Measurements from ENCODE around the gene KIF6. TPM values are rescaled to one million over a fixed set of nuclear protein-coding genes. Genes with fewer than 3 reads are reported as not detected.
"Not testable (repeated sequence)": the region's sequence is repeated elsewhere in the genome, so short reads cannot be mapped to it uniquely, and the experiment has no call there.

Gene KIF6
- total RNA-seq, 1 donor from 2014 or later: 2.7 TPM

DNA sequence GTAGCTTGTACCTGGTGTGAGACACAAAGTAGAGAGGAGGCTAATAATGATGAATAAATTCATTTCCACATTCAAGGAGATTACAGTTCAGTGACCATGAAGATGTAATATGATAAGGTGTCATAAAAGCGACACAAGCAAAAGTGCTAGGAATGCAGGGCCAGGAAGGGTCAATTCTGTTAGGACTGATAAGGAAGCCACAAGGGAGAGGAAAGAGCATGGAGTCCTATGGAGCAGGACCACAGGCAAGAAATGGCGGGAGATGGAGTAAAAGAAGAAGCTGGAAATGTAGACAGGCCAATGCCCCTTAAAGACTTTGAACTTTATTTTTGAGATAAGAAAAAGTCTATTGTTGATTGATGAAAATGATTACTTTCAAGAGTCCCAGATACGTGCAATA is 240.9 kb downstream of the KIF6 start:
- TF ChIP-seq EZH2 (IDR thresholded peaks at IDR 0.05) (no peak), EZH2phosphoT487 (IDR thresholded peaks at IDR 0.05) (no peak)
- TF ChIP-seq, protein P1, sequence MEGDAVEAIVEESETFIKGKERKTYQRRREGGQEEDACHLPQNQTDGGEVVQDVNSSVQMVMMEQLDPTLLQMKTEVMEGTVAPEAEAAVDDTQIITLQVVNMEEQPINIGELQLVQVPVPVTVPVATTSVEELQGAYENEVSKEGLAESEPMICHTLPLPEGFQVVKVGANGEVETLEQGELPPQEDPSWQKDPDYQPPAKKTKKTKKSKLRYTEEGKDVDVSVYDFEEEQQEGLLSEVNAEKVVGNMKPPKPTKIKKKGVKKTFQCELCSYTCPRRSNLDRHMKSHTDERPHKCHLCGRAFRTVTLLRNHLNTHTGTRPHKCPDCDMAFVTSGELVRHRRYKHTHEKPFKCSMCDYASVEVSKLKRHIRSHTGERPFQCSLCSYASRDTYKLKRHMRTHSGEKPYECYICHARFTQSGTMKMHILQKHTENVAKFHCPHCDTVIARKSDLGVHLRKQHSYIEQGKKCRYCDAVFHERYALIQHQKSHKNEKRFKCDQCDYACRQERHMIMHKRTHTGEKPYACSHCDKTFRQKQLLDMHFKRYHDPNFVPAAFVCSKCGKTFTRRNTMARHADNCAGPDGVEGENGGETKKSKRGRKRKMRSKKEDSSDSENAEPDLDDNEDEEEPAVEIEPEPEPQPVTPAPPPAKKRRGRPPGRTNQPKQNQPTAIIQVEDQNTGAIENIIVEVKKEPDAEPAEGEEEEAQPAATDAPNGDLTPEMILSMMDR (IDR thresholded peaks at IDR 0.05): no peak
- no peak overlapping the region for H3K4me3 Mint-ChIP-seq
- H3K4me1 Mint-ChIP-seq: no peaks in the 10 kb centered on the region

DNA sequence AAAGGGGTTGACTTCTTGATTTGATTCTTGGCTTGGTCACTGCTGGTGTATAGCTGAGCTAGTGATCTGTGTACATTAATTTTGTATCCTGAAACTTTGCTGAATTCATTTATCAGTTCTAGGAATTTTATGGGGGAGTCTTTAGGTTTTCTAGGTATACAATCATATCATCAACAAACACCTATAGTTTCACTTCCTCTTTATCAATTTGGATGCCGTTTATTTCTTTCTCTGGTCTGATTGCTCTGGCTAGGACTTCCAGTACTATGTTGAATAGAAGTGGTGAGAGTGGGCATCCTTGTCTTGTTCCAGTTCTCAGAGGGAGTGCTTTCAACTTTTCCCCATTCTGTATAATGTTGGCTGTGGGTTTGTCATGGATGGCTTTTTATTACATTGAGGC is 245.4 kb downstream of the KIF6 start:
- not testable (repeated sequence) for H3K4me3 Mint-ChIP-seq; H3K9me3 Mint-ChIP-seq; H3F3A ChIP-seq (ENCODE audit: low read depth); H3K9me3 ChIP-seq (ENCODE audit: low read depth); H3K4me3 ChIP-seq; H3K27me3 Mint-ChIP-seq (ENCODE audit: insufficient read depth, low read depth); H2AFZ ChIP-seq (replicated peaks); H3K27ac ChIP-seq; H3K4me1 Mint-ChIP-seq; H3K4me2 ChIP-seq; H3K36me3 Mint-ChIP-seq; DNase-seq (ENCODE audit: low spot score); H3K36me3 ChIP-seq; H3K9ac ChIP-seq; H4K20me1 ChIP-seq (ENCODE audit: low read depth); H3K4me1 ChIP-seq; H3K27ac Mint-ChIP-seq; H3K79me2 ChIP-seq (ENCODE audit: low read depth); H3K27me3 ChIP-seq

More for the DNA sequence above, 240.9 kb downstream of the KIF6 start:
- Histone ChIP-seq H3F3A (ENCODE audit: low read depth) (no peaks in the 10 kb centered on the region), H3K9me3 (ENCODE audit: low read depth) (no peaks in the 10 kb centered on the region), H4K20me1 (ENCODE audit: low read depth) (no peaks in the 10 kb centered on the region), H3K36me3 (no peaks in the 10 kb centered on the region), H2AFZ (replicated peaks) (no peak overlapping the region), H3K79me2 (ENCODE audit: low read depth) (no peaks in the 10 kb centered on the region), H3K9ac (no peak overlapping the region), H3K27me3 (no peaks in the 10 kb centered on the region), H3K4me3 (no peak overlapping the region), H3K4me2 (no peak overlapping the region), H3K27ac (no peak overlapping the region), H3K4me1 (no peaks in the 10 kb centered on the region)
- no peak for DNase-seq (ENCODE audit: low spot score)
- H3K9me3 Mint-ChIP-seq: no peaks in the 10 kb centered on the region
- no peaks in the 10 kb centered on the region for H3K36me3 Mint-ChIP-seq
- H3K27ac Mint-ChIP-seq: no peak overlapping the region
- no peaks in the 10 kb centered on the region for H3K27me3 Mint-ChIP-seq (ENCODE audit: insufficient read depth, low read depth)

DNA sequence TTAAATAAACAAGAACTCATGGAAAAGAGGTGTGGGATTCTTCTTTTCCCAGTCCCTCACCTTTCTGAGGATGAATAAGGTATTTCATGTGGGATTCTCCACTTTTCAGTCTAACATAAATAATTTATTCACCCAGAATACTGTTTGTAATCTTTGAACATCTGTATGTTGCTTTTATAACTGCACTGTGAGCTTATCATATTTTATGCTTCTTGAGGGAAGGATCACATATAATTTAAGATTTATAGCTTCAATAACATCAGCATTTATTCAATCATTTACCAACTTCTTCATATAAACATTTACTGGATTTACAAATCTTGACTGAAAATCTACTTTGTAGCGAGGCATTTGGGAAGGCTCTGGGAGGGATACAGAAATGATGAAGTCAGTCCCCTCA is 248.5 kb downstream of the KIF6 start:
- H3K4me1 Mint-ChIP-seq: no peaks in the 10 kb centered on the region
- no peak overlapping the region for H3K4me3 Mint-ChIP-seq

DNA sequence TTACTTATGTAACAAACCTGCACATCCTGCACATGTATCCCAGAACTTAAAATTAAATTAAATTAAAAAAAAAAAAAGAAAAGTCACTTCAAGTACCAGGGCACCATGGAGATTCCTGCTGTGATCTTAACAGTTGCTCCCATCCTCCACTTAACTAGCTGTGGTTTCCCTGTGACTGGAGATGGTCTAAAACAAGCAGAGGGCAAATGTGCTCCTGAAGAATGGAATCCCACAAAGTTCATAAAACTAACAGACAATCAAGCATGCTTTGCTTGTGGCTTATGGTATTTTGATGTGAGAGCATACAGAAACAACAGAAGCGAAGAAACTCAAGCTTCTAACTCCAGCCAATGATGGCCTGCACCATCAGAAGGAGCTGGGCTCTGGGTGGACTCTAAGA is 249.1 kb downstream of the KIF6 start:
- no peaks in the 10 kb centered on the region for H3K9me3 ChIP-seq (ENCODE audit: low read depth)
- TF ChIP-seq, protein P1 (IDR thresholded peaks at IDR 0.05): no peak
- TF ChIP-seq EZH2phosphoT487 (IDR thresholded peaks at IDR 0.05): no peak
- TF ChIP-seq EZH2 (IDR thresholded peaks at IDR 0.05): no peak
- DNase-seq (ENCODE audit: low spot score): no peak
- H3F3A ChIP-seq (ENCODE audit: low read depth): no peaks in the 10 kb centered on the region
- no peak overlapping the region for H3K4me3 ChIP-seq
- no peak overlapping the region for H3K4me2 ChIP-seq
- H2AFZ ChIP-seq (replicated peaks): no peak overlapping the region
- H3K27me3 ChIP-seq: no peaks in the 10 kb centered on the region
- H3K27ac Mint-ChIP-seq: no peak overlapping the region
- no peaks in the 10 kb centered on the region for H3K79me2 ChIP-seq (ENCODE audit: low read depth)
- H3K4me1 ChIP-seq: no peaks in the 10 kb centered on the region
- H3K4me3 Mint-ChIP-seq: no peak overlapping the region
- peaks cover 2% of the 10 kb centered on the region for H3K4me1 Mint-ChIP-seq
- H3K36me3 ChIP-seq: no peaks in the 10 kb centered on the region
- H3K27me3 Mint-ChIP-seq (ENCODE audit: insufficient read depth, low read depth): peaks cover 2% of the 10 kb centered on the region
- H3K9ac ChIP-seq: no peak overlapping the region
- H4K20me1 ChIP-seq (ENCODE audit: low read depth): no peaks in the 10 kb centered on the region
- H3K27ac ChIP-seq: no peak overlapping the region
- H3K36me3 Mint-ChIP-seq: no peaks in the 10 kb centered on the region
- peaks cover 6% of the 10 kb centered on the region for H3K9me3 Mint-ChIP-seq

More for the DNA sequence above, 248.5 kb downstream of the KIF6 start:
- no peaks in the 10 kb centered on the region for H3F3A ChIP-seq (ENCODE audit: low read depth)
- no peak overlapping the region for H3K4me2 ChIP-seq
- no peaks in the 10 kb centered on the region for H3K9me3 ChIP-seq (ENCODE audit: low read depth)
- H3K27me3 Mint-ChIP-seq (ENCODE audit: insufficient read depth, low read depth): peaks cover 2% of the 10 kb centered on the region
- H3K4me3 ChIP-seq: no peak overlapping the region
- H3K27ac ChIP-seq: no peak overlapping the region
- no peak overlapping the region for H2AFZ ChIP-seq (replicated peaks)
- H3K9me3 Mint-ChIP-seq: peaks cover 6% of the 10 kb centered on the region
- no peaks in the 10 kb centered on the region for H3K79me2 ChIP-seq (ENCODE audit: low read depth)
- no peak overlapping the region for H3K27ac Mint-ChIP-seq
- H3K4me1 ChIP-seq: no peaks in the 10 kb centered on the region
- no peak for DNase-seq (ENCODE audit: low spot score)
- no peaks in the 10 kb centered on the region for H3K27me3 ChIP-seq
- H3K36me3 ChIP-seq: no peaks in the 10 kb centered on the region
- no peak overlapping the region for H3K9ac ChIP-seq
- TF ChIP-seq EZH2phosphoT487 (IDR thresholded peaks at IDR 0.05) (no peak), EZH2 (IDR thresholded peaks at IDR 0.05) (no peak)
- TF ChIP-seq, protein P1 (IDR thresholded peaks at IDR 0.05): no peak
- no peaks in the 10 kb centered on the region for H4K20me1 ChIP-seq (ENCODE audit: low read depth)
- no peaks in the 10 kb centered on the region for H3K36me3 Mint-ChIP-seq

All from neural progenitor cell (in vitro differentiated cells).